ENCODE measurements around the gene ASB2.

Gene ASB2

DNA sequence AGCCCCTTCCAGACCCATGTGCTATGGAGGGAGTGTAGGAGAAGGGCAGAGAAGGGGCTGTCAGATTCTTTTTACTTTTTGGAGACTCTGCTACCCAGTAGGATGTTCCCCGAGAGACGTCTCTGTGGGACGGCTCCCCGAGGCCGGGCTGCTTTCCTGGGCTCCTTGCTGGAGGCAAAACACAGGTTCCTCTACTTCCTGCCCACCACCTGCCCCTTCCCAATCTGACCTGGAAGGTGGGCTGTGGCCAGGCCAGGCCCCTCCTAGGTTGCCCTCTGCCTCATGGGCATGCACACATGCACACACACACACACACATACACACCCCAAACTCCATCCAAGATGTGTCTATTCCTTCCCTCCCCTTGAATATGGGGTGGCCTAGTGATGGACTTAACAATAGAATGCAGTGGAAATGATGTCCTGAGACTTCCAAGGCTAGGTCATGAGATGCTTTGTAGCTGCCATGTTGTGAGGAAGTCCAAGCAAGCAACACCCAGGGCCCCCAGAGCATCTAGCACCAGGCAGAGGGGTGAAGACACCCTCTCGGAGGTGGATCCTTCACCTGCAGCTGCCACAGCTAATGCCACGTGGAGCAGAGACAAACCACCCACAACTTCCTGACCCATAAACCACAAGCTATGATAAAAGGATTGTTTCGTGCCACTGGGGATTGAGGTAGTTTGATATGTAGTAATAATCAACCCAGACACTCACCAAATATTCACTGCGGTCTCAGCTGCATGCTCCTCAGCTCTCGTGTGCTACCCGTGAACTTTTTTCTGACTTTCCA, 1.6 kb upstream of the ASB2 start:
- DNase-seq = no peak

DNA sequence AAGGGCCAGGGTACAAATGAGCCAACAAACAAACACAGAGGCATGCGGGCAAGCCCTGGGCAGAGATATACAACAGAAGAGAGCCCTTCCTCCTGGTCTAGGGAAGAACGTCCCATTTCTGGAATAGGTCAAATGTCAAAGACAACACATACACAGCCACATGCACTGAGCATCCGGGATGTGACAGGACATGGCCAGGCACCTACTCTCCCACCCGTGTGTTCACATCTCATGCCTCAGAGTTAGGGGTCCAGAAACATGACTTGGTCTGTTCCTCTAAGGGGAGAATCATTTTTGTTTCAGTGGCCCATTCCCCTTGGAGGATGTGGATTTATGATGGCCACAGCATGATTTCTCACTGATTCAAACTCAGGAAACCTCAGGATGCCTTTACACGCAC, 801 bp upstream of the ASB2 start:
- no peak for DNase-seq

DNA sequence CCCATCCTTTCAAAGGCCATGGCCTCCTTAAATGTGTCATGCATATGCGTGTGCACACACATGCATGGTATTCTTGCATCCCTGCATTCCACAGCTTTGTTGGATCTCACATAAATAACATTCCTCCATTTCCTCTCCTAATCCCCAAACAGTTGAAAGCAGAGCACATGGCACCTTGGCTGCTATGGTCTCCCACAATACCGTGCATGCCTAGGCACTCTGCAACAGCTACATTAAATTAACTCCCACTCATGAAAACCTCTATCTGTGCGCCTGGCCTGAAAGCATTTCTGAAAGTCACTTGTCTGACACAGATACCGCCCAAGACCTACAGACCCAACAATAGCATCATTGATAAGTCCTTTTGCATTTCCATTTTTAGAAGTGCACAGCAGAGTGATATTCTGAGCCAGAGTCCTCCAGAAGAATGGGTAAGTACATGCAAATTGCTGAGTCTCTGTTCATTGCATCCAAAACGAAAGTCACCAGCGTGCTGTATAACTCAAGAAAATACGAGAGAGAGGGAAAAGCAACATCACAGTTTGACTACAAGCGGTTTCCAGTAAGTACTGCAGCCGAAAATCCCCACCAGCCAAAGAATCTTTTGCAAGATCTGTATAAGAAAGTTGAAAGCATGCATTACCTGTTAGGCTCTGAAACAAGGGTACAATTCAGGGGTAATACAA, 436 bp downstream of the ASB2 start:
- DNase-seq = no peak

DNA sequence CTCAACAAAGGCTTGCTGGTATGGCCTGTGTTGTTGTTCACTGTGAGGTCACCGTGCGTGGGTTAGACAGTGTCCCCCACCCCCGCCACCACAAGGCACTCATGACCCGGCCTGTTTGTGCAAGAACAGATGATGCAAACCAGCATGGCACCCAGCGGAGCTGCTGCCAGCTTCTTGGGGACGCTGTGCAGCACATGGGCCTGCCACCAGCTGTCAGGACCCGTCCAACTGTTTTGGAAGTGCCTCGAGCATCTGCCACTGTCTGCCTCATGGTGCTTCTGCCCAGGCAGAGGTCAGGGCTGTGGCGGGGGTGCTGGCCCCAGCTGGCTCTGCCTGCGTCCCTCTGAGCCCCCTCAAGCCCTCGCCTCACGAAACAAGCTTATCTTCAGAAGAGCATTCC, 1.5 kb downstream of the ASB2 start:
- peak; percentile 50 for DNase-seq

DNA sequence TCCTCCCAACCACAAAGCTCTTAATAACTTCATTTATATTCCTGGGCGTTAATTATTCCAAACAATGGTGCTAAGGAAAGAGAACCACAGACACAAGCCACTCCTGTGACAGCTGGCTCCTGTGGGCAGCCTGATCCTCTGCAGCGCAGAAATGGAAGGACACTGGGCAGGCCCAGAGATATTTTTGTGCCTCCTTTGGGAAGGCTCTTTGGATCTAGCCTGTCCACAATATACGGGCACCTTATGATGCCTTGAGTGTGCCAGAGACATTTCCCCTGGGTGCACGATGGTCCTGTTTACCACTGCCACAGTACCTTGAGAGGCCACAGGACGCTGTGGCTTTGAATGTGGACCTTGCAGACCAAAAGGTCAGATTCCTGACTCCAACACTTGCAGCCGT, 2.1 kb downstream of the ASB2 start:
- peak; percentile 9 for DNase-seq

DNA sequence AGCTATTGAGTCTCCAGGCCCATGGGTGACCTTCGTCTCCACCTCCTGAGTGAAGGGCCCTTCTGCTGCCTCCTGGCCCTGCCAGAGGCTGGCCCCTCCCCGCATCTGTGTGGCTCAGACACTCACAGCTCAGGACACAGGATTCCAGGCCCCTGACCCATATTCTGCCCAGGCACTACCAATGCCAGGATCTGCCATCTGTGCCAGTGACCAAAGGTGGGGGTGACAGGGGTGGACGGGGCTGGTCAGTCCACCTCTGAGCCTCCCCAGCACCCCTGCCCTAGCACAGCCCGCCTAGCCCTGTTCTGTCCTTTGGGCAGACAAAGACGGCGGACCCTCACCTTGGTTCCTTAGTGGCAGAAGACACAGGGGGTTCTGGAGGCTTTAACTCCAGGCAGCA, 2.8 kb downstream of the ASB2 start:
- DNase-seq = no peak

DNA sequence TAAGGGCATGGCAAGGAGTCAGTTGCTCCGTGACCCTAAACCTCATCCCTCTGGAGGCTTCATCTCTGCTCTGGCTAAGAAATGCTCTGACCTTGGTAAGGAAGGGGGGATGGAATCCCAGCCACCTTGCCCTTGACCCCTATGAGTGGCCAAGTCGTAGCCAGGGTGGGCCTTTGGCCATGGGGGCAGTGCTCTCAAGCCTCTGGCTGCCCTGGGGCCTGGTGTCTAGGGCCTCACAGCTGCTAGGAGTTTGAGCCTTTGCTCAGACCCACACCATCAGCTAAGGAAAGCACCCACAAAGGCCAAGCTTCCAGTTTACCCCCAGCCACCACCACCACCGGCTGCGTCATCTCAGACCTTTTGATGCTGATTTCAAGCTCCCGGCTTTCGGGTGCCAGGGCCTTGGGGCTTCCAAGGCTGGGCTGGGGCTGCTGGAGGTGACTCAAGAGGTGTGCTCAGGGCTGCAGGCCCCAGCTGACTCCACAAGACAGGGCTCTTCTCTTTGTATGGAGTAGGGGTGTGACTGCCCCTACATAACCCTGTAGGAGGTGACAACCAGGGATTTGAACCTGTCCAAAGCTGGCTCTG, 3.7 kb downstream of the ASB2 start:
- DNase-seq = no peak

DNA sequence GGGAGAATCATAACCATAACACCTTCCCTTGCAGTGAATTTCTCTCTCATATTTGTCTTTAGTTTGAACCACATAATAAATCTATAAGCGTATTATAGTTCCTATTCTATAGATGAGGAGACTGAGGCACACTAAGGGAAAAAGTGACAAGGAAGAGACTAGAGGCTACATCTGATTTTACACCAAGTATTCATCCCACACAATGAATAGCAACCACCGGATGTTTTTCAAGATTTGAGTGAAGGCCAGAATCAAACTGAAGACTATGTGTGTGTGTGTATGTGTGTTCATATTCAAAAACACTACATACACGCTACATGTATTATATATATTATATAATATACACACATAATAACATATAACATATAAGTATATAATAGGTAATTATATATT, 4.7 kb downstream of the ASB2 start:
- no peak for DNase-seq

DNA sequence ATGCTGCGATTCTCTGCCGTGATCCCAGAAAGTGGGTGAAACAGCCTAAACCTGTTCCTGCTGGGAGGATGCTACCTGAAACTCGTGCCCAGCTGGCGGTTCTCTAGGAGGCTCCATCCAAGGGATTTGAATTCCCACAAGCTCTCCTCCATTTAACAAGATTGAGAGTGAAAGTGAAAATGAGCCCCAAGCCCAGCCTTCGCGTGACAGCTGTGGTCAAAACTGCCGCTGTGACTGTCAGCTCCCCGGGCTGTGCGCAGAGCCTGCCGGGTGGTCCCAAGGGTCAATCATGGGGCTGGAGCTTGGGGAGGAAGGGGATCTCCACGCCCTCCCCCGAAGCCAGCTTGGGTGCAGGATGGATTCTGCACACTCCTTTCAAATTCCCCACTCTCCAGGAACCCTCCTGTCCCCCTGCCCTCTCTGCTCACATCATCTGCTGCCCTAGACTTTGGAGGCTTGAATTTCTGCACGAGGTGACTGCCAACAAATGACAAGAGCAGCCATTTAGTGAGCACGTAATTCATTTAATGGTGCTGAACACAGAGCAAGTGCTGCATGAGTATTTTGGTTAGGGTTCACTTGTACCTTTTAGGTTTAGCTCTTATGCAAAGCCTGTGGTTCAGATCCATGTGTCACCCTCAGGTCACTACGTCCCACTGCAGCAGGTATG, 5.3 kb downstream of the ASB2 start:
- DNase-seq = peak; percentile 83

DNA sequence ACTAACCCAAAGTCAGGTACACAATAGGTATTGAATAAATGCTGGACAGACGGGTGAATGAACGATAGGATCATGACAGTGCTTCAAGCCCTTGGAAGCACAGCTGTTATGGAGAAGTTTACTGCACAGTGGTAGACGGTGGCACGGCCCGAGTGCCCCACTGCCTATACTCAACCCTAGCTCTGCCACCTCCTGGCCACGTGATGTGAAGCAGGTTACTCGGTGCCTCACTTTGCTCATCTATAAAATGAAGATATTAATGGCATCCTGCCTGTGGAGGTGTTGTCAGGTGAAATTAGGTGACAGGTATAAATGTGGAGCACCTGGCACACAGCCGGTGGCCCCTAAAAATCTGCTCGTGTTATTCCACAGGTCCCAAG, 5.8 kb downstream of the ASB2 start:
- no peak for DNase-seq

DNA sequence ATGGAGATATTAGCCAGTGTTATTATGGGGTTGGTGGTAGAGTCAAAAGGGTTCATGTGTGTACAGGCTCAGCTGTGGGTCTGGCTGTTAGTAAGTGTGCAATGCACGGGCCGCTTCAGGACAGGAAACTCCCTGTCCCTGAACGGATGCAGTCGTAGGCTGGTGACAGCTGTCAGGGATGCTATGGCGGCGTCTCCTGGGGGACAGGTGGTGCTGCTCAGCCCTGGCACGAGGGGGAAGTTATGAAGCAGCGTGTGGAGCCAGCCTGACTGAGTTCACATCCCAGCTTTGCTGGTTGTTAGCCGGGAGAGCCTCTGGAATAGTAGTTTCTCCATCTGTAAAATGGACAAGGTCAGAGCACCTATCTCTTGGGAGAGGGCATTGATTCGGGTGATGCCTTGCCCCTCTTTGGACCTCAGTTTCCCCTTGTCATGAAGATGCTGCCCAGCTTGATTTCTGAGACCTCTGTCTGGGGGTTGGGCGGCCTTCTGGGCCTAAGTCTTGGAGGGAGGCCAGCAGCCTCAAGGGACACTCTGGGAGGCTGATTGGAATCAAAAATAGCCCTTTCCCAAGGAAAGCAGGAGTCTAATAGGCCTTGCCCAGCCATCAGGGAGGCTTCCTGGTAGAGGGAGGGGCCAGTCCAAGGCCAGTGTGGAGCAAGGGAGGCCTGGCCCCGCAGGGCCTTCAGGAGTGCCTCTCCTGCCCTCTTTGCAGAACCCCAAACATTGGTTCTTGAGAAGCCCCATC, 7.1 kb downstream of the ASB2 start:
- peak; percentile 47 for DNase-seq

DNA sequence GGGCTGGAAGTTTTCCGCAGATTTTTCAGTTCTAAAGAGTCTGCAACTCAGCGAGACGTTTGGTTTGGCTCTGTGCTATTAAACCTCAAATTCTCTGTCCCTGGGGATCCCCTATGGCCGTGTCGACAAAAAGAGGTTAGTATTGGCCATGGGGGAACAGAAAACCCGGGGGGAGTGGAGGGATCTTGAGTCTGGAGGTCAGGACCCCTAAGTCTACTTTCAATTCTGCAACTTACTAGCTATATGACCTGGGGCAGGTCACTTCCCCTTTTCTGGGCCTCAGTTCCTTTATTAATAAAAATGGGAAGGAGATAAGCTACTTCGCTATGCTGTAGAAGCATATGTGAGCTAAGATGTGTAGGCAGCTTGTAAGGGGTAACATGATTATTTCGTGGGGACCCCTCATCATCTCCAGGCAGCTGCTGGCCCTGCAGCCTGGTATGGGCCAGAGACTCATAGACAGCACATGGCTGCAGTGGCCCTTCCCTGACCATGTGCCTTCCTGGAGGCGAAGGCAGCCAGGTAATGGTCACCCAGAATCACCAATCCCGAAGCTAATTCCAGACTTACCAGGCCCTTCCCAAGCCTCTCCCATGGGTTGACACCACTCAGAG, 8.6 kb downstream of the ASB2 start:
- DNase-seq = no peak

DNA sequence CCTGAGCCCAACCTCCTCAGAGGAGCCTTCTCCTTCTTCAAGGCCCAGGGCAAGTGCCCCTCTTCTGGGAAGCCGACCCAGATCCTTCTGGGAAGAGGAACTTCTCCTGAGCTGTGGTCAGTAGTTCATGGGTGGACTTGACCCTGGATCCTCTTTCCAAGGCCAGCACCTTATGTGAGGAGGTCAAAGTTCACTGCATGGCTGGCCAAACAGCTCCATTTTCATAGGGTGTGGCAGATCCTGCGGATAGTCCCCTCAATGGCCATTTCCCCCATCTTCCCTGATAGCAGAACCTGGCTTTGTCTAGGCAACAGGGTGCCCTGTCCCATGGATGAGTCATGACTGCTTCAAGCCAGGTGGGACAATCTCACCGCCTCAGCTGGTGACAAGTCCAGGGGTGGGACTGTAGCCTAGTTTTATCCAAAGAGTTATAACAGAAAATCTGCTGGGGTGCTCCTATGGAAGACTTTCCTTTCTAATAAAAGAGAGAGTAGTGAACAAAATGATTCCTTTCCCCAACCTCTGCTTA, 10.4 kb downstream of the ASB2 start:
- DNase-seq = no peak

DNA sequence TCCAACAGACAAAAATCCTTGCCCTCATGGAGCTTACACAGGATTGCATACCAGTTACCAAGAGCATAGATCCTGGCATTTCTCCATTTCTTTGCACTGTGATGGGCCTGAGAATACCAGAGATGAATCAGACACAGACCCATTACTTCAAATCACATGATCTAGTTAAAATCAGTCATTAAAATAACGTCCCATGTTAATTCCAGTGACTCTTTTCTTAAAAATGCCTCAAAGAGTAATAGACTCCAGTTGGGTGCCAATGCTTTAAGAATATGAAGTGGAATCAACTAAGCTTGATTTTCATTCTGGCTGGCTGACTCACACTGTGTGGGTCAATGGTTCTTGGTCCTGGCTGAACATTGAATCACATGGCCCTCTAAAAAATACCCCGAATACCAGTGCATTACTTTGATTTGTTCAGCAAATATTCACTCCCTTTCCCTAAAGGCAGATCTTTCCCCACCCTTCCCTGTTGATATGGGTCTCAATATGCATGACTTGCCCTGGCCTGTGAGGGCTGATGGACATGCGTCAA, 11.0 kb downstream of the ASB2 start:
- DNase-seq = no peak

DNA sequence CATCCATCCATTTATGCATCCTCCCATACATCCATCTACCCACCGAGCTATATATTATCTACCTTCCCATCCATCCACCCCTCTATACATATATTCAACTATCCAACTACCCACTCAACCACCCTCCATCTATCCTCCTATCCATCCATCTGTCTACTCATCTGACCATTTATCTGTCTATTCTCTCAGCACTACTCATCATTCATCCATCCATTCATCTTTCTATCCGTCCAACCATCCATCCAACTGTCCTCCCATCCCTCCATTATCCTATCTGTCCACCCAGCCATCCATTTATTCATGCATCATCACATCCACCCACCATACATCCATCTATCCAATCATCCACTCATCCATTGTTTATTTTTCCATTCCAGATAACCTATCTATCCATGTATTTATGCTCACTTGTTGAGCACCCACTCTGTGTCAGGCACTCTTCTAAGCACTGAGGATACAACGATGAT, 11.5 kb downstream of the ASB2 start:
- no peak for DNase-seq

DNA sequence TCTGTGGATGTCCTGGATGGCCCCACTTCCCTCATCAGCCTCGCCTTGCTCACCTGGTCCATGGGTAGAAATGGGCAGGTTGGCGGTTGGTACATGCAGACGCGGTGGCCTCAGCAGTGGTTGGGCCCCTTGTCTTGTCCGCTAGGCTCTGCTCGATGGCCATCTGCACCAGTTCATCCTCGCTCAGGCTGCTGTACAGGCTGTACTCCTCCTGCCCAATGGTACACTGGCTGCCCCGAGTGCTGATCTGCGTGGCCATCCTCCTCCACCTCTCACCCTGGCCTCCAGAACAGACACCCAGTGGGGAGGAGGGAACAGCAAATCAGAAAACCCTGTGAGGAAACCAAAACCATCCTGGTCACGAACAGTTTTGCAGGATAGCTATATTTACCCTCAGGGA, 12.1 kb downstream of the ASB2 start:
- DNase-seq = no peak

DNA sequence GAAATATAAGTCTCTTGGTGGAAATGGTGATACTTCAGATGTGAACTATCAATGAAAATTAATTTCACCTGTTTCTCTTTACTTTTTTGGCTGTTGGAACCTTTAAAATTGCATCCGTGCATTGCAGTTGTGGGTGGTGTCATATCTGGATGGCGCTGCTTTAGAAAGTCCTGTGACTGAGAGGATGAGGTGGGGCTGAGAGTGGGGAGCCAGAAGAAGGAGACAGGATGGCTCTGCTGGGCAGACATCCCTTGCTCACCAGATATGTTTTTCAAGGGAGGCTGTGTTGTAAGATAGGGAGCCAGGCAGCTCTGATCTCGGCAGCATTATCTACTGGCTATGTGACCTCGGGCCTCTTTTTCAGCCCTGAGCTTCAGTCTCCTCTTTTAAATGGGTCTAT, 12.7 kb downstream of the ASB2 start:
- DNase-seq = no peak

DNA sequence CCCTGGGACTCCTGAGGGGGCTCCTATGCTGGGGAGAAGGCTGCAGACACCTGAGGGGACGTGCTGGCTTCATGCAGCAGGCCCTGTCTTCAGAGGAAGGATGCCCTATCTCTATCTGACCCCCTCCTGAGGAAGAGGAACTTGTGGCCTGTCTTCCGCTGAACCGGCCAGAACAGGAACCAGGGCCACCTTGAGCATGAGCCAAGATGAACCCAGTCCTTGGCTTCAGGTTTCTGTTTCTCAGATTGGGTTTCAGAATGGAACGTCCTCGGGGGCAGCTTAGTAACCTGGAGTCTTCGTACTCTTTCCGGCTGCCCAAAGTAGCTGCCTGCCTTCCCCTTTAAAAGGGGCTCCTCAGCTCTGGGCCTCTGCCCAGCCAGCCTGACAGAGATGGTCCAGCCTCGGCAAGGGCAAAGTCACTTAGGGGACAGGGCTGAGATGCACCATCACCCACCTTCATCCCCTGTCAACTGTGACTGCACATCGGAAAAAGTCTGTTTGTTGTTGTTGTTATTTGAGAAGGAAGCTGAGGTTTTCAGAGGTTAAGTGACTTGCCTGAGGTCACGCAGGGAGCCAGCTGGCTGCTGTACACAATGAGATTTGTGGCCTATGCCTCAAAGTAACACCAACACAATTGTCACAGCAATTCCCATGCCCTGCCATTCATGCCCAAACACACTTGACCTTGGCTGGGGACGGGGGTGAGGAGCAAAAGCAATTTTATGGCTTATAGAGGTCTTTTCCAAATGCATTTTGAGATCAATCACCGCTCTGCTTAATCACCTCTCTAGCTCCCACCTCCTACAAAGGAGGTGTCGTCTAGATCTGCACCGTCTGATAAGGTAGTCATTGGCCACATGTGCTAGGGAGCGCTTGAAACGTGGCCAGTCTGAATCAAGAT, 13.4 kb downstream of the ASB2 start:
- DNase-seq = peak; percentile 58

DNA sequence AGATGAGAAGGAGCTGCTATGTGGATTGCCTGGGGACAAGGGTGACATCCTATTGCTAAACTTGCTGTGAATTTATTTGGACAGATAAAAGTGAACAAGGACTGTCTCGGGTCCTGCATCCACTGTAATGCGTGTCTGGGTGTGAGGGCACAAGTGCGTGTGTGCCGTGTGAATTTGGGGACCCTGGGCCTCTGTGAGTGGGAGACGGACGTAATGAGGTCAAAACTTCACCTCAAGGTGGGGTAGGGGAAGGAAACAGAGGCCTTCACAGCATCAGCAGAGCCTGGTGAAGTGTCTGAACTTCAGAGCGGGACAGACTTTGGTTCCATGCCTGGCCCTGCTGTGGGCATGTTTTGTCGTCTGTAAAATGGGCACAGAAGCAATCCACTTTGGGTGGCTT, 14.8 kb downstream of the ASB2 start:
- no peak for DNase-seq

DNA sequence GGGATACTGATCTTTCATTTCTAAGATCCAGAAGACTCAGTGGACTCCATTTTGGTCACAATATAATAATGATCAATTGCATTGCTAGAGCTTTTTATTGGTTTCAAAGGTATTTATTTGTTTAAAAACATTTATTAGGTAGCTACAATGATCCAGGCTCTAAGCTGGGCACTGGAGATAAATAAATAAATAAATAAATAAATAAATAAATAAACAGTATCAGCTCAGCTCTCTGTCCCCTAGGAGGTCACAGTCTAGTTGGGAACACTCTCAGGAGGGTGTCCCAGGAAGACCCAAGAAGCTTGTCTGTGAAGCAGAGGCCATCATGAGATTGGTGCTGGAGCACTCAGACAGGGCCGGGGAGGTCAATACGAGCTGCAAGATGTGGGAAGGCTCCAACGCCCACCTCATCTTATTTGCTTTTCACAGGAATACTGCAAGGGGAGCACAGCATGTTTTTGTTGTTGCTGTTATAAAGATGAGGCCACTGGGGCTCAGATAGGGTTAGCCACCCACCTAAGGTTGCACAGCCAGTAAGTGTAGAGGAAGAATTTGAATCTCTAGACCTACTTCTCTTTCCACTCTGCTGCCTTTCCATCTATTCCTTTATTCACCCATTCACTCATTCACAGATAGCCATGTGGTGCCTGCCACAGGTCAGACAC, 15.5 kb downstream of the ASB2 start:
- DNase-seq = no peak

Data from NCI-H82 (cell line).